Activated CD8-positive, alpha-beta memory T cell treated with anti-CD3 and anti-CD28 coated beads, Interleukin-2, amount 50 U/mL, for 24 hours (primary cell): ENCODE data around the gene STAT6.
"Not testable (repeated sequence)": the region's sequence is repeated elsewhere in the genome, so short reads cannot be mapped to it uniquely, and the experiment has no call there.

Experiments used
- DNase-seq: peaks from one replicate; pipeline ENCODE4 v3.0.0-alpha.2; 2020; ENCODE audit errors: extremely low read depth

Gene STAT6

GRCh38 chr12:57127726-57128518, 16.8 kb upstream of the STAT6 start, which contains the start of gene LRP1:
LRP1 (plus strand) TSS chr12:57128483; CDS start chr12:57128965, 482 bp downstream.
- DNase-seq, result no peak

- no peak for DNase-seq
Observed at GRCh38 chr12:57127101-57127725, 16.1 kb upstream of the STAT6 start.

- no peak for DNase-seq
Observed at GRCh38 chr12:57126561-57126960, 15.4 kb upstream of the STAT6 start.

- DNase-seq, result no peak
Observed at GRCh38 chr12:57126061-57126460, 14.9 kb upstream of the STAT6 start.

GRCh38 chr12:57124261-57124877, 13.2 kb upstream of the STAT6 start:
- no peak for DNase-seq

- no peak for DNase-seq
Observed at GRCh38 chr12:57123813-57124212, 12.7 kb upstream of the STAT6 start.

- not testable (repeated sequence) for DNase-seq
Observed at GRCh38 chr12:57120718-57121117, 9.6 kb upstream of the STAT6 start.

GRCh38 chr12:57119294-57120085, 8.3 kb upstream of the STAT6 start:
- no peak for DNase-seq

- no peak for DNase-seq
Observed at GRCh38 chr12:57118711-57119271, 7.6 kb upstream of the STAT6 start.

- DNase-seq, result no peak
Observed at GRCh38 chr12:57116580-57117281, 5.6 kb upstream of the STAT6 start.

- DNase-seq, result no peak
Observed at GRCh38 chr12:57112492-57113294, 1.5 kb upstream of the STAT6 start.

- no peak for DNase-seq
Observed at GRCh38 chr12:57110104-57111030, 795 bp downstream of the STAT6 start.

- no peak for DNase-seq
Observed at GRCh38 chr12:57109207-57110103, 1.7 kb downstream of the STAT6 start.

GRCh38 chr12:57107456-57108155, 3.6 kb downstream of the STAT6 start:
- DNase-seq, result no peak

- no peak for DNase-seq
Observed at GRCh38 chr12:57106021-57106708, 5.0 kb downstream of the STAT6 start.

- DNase-seq, result no peak
Observed at GRCh38 chr12:57105011-57105753, 6.0 kb downstream of the STAT6 start.
